ENCODE results near the gene MKRN3. TPM values are rescaled to one million over a fixed set of nuclear protein-coding genes. Genes with fewer than 3 reads are reported as not detected.
A peak's percentile ranks its signal among the peaks of the same experiment; 100 is the strongest.

MKRN3 gene
- polyA plus RNA-seq, 2 of the 4 experiments (the other 2 are of a cell fraction): 3.6 to 3.7 TPM

DNA sequence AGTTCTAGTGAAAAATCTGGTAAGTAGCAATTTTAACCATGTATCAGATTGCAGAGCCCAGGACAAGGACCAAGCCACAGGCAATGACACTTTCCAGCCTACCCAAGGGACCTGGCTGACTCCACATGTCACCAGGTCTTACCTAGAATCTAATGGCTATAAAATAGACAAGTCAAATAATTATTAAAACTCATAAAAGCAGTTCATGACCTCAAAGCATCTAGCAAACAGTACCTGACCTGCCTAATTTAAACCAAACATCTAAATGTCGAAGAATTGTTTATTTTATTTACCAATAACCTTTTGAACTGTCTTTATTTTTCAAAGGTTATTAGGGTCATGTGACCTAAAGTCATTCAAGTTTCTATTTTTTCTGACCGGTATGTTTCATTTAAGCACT, 35.6 kb upstream of the MKRN3 start:
- Histone ChIP-seq H3K9me3 (no peaks in the 10 kb centered on the region), H3K27ac (no peak overlapping the region), H3K4me2 (no peak overlapping the region), H3K4me1 (peaks cover 4% of the 10 kb centered on the region; the same call in 1 of the 3 replicates), H3K4me3 (no peak overlapping the region)
- WGBS (ENCODE audit: missing lambda C conversion rate): 41% methylated on average over 2 of the region's 2 CpGs
- FAIRE-seq: no peak
- POLR2A ChIA-PET: no interaction called here
- DNase-seq (ENCODE audit: low read depth in 1 of 2, low spot score in 1 of 2): no peak
- no peak for ATAC-seq
- TF ChIP-seq CBX8 (IDR thresholded peaks at IDR 0.05) (no peak), EP300 (IDR thresholded peaks at IDR 0.05) (no peak), CEBPB (IDR thresholded peaks at IDR 0.05) (no peak)
- CTCF ChIA-PET: interaction anchor here (1.3 kb wide), 1 partner anchor 62 kb away, joined by 3 read pairs; no protein-coding TSS in a partner anchor

DNA sequence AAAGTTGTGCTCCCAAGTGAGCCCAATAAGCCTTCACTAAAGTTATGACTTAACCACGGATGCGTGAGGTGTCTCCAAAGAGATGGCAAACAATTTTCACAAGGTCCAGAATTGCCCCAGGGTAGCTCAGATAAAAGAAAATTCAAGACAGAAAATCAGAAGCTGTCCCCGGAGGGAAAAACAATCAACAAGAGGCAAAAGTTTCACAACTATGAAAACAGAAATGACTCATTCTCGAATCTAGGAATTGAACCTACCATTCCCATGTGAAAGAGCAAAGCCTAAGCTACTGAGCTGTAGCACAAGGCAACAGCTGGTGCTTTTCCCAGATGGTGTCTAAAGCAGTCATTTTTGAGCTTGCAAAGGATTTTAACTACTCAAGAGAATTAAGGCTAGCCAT, 33.5 kb upstream of the MKRN3 start:
- 10% methylated on average over 4 of the region's 4 CpGs for WGBS (ENCODE audit: missing lambda C conversion rate)
- peak in 1 of 2 experiments; percentile 83 for DNase-seq (ENCODE audit: low read depth in 1 of 2, low spot score in 1 of 2)
- ATAC-seq: peak; percentile 78 to 81
- H3K4me1 ChIP-seq: peaks cover 4% of the 10 kb centered on the region; the same call in 1 of the 3 replicates
- FAIRE-seq: peak; percentile 97
- peak overlapping the region; percentile 69 for H3K4me2 ChIP-seq
- no peaks in the 10 kb centered on the region for H3K9me3 ChIP-seq
- CTCF ChIA-PET: interaction anchor here (1.0 kb wide), 1 partner anchor 35 kb away, joined by 4 read pairs; no protein-coding TSS in a partner anchor
- POLR2A ChIA-PET: no interaction called here
- H3K27ac ChIP-seq: 0 out of 6 replicates have a peak overlapping the region, but pooled peaks of 1 of the 2 experiments have one; percentile 8
- TF ChIP-seq FOSL2 (IDR thresholded peaks at IDR 0.05) (peak; percentile 64), FOSL2 (CRISPR knock-in tag; IDR thresholded peaks at IDR 0.05) (peak; percentile 73), ESRRA (IDR thresholded peaks at IDR 0.05; ENCODE audit: borderline replicate concordance, low read length) (no peak), MAFK (IDR thresholded peaks at IDR 0.05; ENCODE audit: partially characterized antibody) (no peak), HDAC2 (IDR thresholded peaks at IDR 0.05) (no peak), KDM5A (IDR thresholded peaks at IDR 0.05) (no peak), HOXB5 (CRISPR knock-in tag; IDR thresholded peaks at IDR 0.05) (no peak), RFX5 (IDR thresholded peaks at IDR 0.05) (no peak), POLR2AphosphoS2 (conservative IDR thresholded peaks at IDR 0.05; ENCODE audit: low read length) (no peak), GATA3 (IDR thresholded peaks at IDR 0.05; ENCODE audit: borderline replicate concordance) (no peak), CEBPB (IDR thresholded peaks at IDR 0.05) (peak; percentile 22 to 23; a peak in 2 of 4 replicates), TP53 (CRISPR knock-in tag; IDR thresholded peaks at IDR 0.05) (no peak), PBX3 (IDR thresholded peaks at IDR 0.05) (no peak), SREBF2 (IDR thresholded peaks at IDR 0.05) (peak; percentile 52), BHLHE40 (IDR thresholded peaks at IDR 0.05; ENCODE audit: low read depth, low read length) (no peak), CTCF (IDR thresholded peaks at IDR 0.05) (no peak)
- TF ChIP-seq, protein P1, sequence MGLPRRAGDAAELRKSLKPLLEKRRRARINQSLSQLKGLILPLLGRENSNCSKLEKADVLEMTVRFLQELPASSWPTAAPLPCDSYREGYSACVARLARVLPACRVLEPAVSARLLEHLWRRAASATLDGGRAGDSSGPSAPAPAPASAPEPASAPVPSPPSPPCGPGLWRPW (IDR thresholded peaks at IDR 0.05): no peak
- peak overlapping the region; percentile 39 for H3K4me3 ChIP-seq

- 60% methylated on average over 3 of the region's 3 CpGs for WGBS (ENCODE audit: missing lambda C conversion rate)
- Histone ChIP-seq H3K9me3 (no peaks in the 10 kb centered on the region), H3K4me2 (no peak overlapping the region), H3K4me1 (peaks cover 4% of the 10 kb centered on the region; the same call in 1 of the 3 replicates), H3K27ac (no peak overlapping the region), H3K4me3 (no peak overlapping the region)
- TF ChIP-seq ZFP36 (IDR thresholded peaks at IDR 0.05; ENCODE audit: borderline replicate concordance, partially characterized antibody) (no peak), PHF8 (IDR thresholded peaks at IDR 0.05; ENCODE audit: borderline replicate concordance, low read depth) (no peak), CBX8 (IDR thresholded peaks at IDR 0.05) (no peak)
- no peak for DNase-seq (ENCODE audit: low read depth in 1 of 2, low spot score in 1 of 2)
- CTCF ChIA-PET: no interaction called here
- FAIRE-seq: no peak
- POLR2A ChIA-PET: no interaction called here
- ATAC-seq: no peak
Observed at GRCh38 chr15:23536659-23537058, 28.8 kb upstream of the MKRN3 start.
